AML-193 (cell line): Measurements from ENCODE around the gene GNG3.
A peak's percentile ranks its signal among the peaks of the same experiment; 100 is the strongest.
"Not testable (repeated sequence)": the region's sequence is repeated elsewhere in the genome, so short reads cannot be mapped to it uniquely, and the experiment has no call there.

Experiments used
- DNase-seq, 2 experiments: peaks; one replicate each; lab custom pipeline; 2025; lab: John Stamatoyannopoulos, UW

Gene GNG3

GRCh38 chr11:62716816-62717215 lies 9.3 kb downstream of the GNG3 start:
- DNase-seq: no peak

- no peak for DNase-seq
These were observed 12.0 kb downstream of the GNG3 start for GRCh38 chr11:62719302-62719978.

GRCh38 chr11:62721994-62722393 lies 14.5 kb downstream of the GNG3 start:
- no peak for DNase-seq

- no peak for DNase-seq
These were observed 16.7 kb downstream of the GNG3 start for GRCh38 chr11:62724171-62724570.

GRCh38 chr11:62725646-62726045 lies 18.2 kb downstream of the GNG3 start:
- no peak for DNase-seq

GRCh38 chr11:62726156-62726914 lies 18.9 kb downstream of the GNG3 start:
- DNase-seq: no peak

DNA sequence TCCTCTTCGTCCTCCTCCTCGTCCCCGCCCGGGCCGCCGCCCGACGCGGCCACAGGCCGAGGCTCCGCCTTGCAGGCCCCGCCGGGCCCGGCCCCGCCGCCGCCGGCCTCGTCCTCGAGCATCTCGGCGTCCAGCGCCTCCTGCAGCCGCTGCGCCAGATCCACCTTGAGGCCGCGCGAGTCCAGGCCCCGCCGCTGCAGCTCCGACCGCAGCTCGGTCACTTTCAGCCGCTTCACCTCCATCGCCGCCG lies 19.4 kb downstream of the GNG3 start:
- no peak for DNase-seq

- DNase-seq: peak; percentile 98
These were observed 19.8 kb downstream of the GNG3 start, which contains the start of gene HNRNPUL2 for GRCh38 chr11:62727165-62727871. Gene HNRNPUL2 (minus strand): TSS chr11:62727457. CDS start chr11:62727156, 301 bp downstream.

GRCh38 chr11:62727872-62728170 lies 20.3 kb downstream of the GNG3 start:
- peak; percentile 93 to 95 for DNase-seq

DNA sequence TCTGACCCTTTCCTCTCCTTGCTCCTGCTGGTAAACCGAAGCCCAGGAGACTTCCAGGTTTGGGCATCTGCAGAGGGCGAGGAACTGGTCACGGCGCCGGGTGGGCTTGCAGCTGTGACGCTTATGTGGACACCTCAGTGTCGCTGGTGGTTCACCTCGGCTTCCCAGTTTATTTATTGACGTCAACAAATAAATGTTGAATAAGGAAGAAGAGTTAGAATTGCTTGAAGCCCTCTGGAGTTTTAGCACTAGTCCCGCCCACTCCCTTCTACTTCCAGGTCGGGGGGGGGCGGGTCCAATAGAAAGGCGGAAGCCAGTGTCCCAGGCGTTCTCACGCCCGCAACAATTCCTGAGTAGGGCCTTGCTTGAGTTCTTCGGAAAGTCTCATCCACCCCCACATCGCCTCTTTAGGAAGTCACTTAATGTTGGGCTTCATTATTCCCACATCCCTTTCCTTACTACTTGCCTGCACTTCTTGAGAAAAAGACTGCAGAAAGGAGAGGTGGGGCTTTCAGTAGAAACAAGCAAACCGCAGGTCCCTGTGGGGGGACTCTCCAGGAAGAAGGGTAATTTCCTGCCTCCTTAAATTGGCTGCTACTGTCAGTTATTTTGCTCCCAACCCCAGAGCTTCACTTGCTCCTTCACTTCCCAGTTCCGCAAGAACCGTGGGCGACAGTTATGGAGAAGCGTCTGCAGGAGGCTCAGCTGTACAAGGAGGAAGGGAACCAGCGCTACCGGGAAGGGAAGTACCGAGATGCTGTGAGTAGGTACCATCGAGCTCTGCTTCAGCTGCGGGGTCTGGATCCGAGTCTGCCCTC lies 20.9 kb downstream of the GNG3 start, which contains the start of gene TTC9C:
TSS of gene TTC9C (plus strand) at position 316 of the 818 bp plus-strand sequence. CDS start at position 679, 363 bp downstream.
- DNase-seq: peak; percentile 74 to 78

DNA sequence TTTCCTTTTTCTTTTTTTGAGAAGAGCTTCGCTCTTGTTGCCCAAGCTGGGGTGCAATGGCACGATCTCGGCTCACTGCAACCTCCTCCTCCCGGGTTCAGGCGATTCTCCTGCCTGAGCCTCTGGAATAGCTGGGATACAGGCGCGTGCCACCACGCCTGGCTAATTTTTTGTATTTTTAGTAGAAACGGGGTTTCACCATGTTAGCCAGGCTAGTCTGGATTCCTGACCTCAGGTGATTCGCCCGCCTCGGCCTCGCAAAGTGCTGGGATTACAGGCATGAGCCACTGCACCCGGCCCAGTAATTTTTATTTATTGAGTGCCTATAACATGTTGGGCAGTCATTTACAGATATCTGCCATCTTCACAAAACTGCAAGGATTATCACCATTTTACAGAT lies 22.6 kb downstream of the GNG3 start:
- not testable (repeated sequence) for DNase-seq

GRCh38 chr11:62732830-62733229 lies 25.4 kb downstream of the GNG3 start:
- DNase-seq: peak; percentile 19 to 28

DNA sequence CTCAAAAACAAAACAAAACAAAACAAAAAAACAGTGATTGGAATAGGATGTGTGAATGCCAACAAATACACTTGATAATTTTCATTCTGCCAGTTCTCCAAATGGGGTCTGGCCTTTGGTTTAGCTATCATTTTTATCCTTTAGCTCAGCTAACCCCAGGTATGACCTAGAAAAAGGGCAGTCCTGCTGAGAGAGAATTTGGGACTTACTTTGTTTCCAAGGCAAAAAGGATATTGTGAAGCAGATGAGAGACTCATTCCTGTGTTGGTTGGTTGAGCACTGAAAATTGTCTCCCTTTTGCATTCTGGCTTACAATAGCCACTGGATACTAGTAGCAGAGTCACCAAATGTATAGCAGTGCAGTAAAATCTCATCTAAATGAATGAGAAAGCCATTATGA lies 29.7 kb downstream of the GNG3 start:
- DNase-seq: no peak

DNA sequence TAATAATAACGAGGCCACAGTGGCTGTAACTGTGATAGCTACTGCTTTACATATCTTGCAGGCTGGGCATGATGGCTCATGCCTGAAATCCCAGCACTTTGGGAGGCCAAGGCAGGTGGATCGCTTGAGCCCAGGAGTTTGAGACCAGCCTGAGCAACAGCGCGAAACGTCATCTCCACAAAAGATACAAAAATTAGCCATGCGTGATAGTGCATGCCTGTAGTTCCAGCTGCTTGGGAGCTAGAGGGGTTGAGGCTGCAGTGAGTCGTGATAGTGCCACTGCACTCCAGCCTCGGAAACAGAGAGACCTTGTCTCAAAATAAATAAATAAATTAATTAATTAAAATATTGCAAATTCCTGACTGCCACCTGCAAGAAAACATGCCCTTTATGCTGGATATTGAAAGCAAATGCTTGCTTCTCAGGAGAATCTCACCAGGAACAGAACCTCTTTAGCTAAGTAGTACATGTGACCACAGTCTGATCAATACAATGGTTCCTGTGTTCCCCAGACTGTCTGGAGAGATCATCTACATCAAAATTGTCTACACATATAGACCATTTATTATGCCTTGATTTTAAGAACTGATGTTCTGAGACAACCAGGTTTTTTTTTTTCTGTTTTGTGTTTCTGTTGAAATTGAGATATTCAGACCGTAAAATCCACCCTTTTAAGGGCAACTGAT lies 40.1 kb downstream of the GNG3 start:
- DNase-seq: no peak

DNA sequence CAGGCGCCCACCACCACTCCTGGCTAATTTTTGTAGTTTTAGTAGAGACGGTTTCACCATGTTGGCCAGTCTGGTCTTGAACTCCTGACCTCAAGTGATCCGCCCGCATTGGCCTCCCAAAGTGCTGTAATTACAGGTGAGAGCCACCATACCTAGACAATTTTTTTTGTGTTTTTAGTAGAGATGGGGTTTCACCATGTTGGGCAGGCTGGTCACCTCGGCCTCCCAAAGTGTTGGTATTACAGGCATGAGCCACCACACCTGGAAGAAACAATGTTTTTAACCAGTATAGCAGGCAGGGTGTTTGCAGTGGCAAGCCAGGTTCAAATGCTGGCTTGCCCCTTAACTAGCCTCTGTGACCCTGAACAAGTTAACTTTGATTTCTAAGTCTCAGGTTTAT lies 42.5 kb downstream of the GNG3 start:
- DNase-seq: not testable (repeated sequence)

DNA sequence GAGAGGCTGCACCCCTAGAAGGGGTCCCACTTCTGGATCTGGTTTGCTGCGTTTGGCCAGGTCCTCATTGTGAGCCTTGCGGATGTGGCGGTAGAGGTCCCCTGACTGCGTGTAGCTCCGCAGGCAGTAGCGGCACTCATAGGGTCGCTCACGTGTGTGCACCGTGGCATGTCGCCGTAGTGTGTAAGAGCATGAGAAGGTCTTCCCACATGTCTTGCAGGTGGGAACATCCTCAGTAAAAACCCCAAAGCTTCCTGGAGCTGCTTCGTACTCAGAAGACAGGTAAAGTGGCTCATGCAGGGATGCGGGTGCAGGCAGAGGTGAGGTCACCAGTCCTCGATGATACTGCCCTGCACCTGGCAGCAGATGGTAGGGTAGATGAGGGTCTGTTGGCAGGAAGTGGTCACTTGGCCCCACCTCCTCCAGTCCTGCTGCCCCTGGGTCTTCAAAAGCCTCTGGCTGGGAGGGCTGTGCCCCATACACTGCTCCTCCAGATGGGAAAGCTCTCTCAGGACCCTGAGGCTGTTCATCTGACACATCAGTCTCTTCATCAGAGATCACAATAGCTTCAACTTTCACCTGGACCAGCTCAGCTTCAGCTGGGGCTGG lies 44.8 kb downstream of the GNG3 start:
- no peak for DNase-seq

- no peak for DNase-seq
These were observed 45.7 kb downstream of the GNG3 start for GRCh38 chr11:62752994-62753735.

DNA sequence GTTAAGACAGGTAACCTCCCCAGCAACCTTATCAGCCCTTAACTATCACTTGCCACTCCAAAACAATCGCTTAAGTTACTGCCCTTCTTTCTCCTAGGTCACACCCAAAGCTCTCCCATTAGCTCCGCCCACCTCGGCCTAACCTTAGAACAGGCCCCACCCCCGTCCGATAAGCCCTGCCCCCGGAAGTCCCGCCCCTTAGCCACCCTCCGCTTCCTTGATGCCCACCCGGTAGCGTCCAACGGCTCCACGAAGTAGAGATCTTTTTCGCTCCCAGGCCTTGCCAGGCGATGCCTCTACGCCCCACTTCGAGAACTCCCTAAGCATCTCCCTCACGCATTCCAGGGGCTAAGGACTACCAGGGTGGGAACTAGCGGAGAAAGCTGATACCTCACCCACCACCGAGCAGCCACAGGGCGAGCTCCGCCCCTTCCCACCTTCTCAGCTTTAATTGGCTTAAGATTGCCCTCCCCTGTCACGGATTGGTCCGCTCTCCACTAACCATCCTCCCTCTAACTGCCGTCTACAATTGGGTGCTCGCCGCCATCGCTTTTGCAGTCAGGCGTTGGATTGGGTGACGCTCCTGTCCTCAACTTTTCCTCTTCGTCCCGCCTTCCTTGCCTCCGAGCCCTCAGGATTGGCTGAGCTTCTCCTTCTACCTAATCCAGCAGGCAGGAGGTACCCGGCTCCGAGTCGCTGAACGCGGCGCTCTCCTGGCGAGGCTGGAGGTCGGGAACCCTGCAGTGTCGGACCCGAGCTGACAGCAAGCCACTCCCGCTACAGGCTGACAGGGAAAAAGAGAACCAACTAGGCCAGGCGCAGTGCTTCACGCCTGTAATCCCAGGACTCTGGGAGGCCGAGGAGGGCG lies 46.5 kb downstream of the GNG3 start, which contains the start of gene ZBTB3:
TSS of gene ZBTB3 (minus strand) at position 425 of the 868 bp plus-strand sequence. CDS start 496 bp downstream, outside the sequence.
- DNase-seq: peak; percentile 99

DNA sequence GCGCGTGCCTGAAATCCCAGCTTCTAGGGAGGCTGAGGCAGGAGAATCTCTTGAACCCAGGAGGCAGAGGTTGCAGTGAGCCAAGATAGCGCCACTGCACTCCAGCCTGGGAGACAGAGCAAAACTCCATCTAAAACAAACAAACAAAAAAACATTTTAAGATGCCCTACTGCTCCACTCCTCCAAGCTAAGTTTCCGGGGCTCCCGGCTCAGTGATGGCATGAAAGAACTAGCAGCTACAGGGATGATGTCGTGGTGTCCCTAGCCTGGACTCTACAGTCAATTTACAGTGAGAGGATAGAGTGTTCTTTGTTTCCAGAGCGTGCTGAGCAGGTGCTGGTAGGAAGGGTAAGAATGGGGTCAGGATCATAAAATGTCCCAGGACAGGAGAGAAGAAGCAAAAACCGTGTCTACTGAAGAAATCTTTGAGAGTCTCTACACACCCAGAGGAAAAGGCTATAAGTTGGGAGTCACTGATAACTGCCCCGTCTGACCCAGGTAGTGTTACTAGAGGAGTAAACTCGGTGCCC lies 47.7 kb downstream of the GNG3 start:
- no peak for DNase-seq
